HG02642 (cell line): ENCODE results near the gene AIFM3.

Experiments used
- ATAC-seq: cut with Tn5 transposase; IDR thresholded peaks from one replicate; pipeline ENCODE4 v1.9.1; 2021; ENCODE audit warnings: mild to moderate bottlenecking; ENCODE audit not compliant: unreplicated experiment, poor library complexity

Gene AIFM3

GRCh38 chr22:21020802-21021429 lies 53.9 kb downstream of the AIFM3 start:
- no peak for ATAC-seq

DNA sequence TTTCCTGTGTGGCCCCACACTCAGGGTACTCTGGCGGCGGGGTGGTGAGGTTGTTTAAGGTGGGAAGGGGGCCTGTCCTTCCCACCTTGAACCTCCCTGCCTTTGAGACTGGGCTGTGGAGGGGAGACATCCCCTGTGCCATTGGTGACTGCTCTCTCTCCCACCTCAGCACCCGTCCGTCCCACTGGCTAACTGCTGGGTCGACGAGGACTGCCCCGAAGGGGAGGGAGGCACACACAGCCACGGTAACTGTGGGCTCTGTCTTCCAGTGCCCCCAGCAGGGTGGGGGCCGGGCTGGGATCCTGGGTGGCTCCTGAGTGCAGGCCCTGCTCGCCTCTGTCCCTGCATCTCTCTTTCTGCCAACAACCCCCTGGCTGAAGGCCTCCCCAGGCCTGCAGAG lies 55.5 kb downstream of the AIFM3 start:
- no peak for ATAC-seq

DNA sequence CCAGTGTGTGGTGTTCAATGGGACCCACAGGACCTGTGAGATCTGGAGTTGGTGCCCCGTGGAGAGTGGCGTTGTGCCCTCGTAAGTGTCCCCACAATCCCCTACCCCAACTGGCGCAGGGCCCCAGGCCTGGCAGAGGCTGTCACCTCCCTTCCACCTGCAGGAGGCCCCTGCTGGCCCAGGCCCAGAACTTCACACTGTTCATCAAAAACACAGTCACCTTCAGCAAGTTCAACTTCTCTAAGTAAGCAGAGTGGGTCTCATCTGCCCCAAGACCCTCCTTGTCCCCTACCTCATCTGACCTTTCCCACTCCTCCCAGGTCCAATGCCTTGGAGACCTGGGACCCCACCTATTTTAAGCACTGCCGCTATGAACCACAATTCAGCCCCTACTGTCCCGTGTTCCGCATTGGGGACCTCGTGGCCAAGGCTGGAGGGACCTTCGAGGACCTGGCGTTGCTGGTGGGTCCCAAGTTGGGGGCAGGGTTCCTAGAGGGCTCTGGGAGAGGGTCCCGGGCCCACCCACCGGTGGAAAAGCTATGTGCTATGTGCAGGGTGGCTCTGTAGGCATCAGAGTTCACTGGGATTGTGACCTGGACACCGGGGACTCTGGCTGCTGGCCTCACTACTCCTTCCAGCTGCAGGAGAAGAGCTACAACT lies 56.0 kb downstream of the AIFM3 start:
- ATAC-seq, result no peak

DNA sequence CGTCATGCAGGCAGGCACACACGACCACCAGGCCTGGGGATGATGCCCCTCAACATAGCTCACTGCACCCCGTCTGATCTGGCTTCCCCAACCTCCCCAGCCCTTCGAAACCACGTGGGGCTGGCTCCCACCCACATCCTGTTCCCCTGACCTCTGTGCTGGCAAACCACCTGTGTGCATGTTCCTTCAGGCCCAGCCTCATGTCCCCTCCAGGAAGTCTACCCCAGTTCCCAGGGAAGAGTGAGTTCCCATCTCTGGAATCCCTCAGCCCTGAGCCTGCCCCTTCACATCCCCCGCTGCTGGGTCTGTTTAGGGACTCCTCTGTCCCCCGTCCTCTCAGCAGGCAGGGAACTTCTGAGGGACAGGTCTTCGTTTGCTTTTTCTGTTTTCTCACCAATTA lies 58.2 kb downstream of the AIFM3 start:
- ATAC-seq, result no peak

DNA sequence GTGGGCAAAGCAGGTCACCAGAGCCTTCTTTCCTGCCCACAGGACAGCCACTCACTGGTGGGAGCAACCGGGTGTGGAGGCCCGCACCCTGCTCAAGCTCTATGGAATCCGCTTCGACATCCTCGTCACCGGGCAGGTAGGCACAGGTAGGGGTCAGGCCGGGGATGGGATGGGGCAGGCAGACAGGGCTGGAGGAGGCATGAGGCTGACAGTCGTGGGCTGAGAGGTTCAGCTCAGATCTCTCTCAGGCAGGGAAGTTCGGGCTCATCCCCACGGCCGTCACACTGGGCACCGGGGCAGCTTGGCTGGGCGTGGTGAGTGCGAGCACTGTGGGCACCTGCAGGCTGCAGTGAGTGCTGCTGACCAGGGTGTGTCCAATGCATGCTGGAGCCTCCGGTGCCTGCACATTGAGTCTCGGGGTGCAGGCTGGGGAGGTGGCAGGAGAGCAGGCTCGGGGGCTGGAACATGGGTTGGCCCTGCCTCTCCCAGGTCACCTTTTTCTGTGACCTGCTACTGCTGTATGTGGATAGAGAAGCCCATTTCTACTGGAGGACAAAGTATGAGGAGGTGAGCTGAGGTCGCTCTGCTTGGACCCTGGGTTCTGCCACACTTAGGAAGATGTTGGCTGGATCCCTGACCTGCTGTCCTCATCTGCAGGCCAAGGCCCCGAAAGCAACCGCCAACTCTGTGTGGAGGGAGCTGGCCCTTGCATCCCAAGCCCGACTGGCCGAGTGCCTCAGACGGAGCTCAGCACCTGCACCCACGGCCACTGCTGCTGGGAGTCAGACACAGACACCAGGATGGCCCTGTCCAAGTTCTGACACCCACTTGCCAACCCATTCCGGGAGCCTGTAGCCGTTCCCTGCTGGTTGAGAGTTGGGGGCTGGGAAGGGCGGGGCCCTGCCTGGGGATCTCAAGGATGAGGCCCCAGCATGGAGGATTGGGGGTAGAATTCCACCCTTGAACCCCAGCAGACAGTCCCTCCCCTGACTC lies 59.0 kb downstream of the AIFM3 start:
- no peak for ATAC-seq

DNA sequence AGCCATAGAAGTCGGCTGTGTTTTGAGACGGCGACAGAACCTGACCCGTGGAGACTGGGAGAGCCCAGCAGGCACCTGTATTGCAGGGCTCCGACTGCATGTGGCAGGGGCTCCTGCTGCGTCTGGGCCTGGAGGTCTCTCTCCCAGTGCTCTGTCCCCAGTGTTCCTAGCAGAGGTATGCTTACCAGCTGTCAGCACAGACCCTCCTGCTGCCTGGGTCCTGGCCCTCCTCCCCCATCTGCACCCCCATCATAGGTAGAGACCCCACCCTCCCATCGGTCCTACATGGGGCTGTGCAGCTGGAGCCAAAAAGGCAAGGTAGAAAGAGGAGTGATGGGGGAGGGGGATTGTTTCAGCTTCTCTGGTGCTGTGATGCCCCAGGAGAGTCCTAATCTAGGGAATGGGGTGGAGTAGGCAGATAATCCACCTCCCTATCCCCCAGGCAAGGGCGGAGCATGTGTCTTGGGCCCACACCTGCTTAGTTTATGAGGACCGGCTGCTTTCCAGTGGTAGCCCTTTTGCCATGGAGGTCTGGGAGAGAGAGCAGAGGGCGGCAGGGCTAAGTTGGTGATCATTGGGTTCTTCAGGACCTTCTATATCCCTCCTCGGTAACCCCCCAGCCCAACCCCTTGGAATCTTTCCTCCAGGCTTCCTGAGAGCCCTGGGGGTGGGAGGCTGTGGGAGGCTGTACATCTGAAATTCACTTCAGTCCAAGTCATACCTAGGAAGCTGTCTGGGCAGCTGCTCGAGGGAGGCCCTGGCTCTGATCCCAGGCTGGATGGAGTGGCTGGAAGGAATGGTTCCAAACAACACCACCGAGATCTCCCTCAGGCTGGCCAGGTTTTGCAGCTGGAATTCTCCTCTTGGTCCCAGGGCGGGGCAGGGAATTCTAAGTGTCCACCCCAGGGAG lies 60.0 kb downstream of the AIFM3 start:
- ATAC-seq, result no peak

GRCh38 chr22:21028277-21029251 lies 61.5 kb downstream of the AIFM3 start:
- ATAC-seq, result no peak

- ATAC-seq, result no peak
These were observed 62.5 kb downstream of the AIFM3 start for GRCh38 chr22:21029486-21030025.

- ATAC-seq, result no peak
These were observed 63.0 kb downstream of the AIFM3 start for GRCh38 chr22:21030032-21030431.
